Measurements from ENCODE around the gene BTNL9. TPM values are rescaled to one million over a fixed set of nuclear protein-coding genes. Genes with fewer than 3 reads are reported as not detected.

Gene BTNL9
- polyA plus RNA-seq, 2 of the 4 experiments (the other 2 are of a cell fraction), result 0.85 to 1.5 TPM

- Histone ChIP-seq H3K27ac (no peak overlapping the region), H3K4me3 (no peak overlapping the region), H3K4me1 (no peaks in the 10 kb centered on the region), H3K4me2 (no peak overlapping the region), H3K9me3 (no peaks in the 10 kb centered on the region; the same call in 2 of the 3 replicates)
- FAIRE-seq, result no peak
- WGBS (ENCODE audit: missing lambda C conversion rate), result 69% methylated on average over 14 of the region's 14 CpGs
- CTCF ChIA-PET, result no interaction called here
- no peak for ATAC-seq
- DNase-seq (ENCODE audit: low read depth in 1 of 2, low spot score in 1 of 2), result no peak
- POLR2A ChIA-PET, result no interaction called here
- TF ChIP-seq KDM5A (IDR thresholded peaks at IDR 0.05), result no peak
- TF ChIP-seq EHF (CRISPR knock-in tag; IDR thresholded peaks at IDR 0.05), result no peak
- TF ChIP-seq JUNB (IDR thresholded peaks at IDR 0.05), result no peak
- TF ChIP-seq POLR2AphosphoS2 (conservative IDR thresholded peaks at IDR 0.05; ENCODE audit: low read length), result no peak
- no peak for TF ChIP-seq GATA3 (IDR thresholded peaks at IDR 0.05; ENCODE audit: borderline replicate concordance)
- no peak for TF ChIP-seq ZNF302 (CRISPR knock-in tag; IDR thresholded peaks at IDR 0.05)
- TF ChIP-seq ZC3H11A (IDR thresholded peaks at IDR 0.05), result no peak
- TF ChIP-seq EP300 (IDR thresholded peaks at IDR 0.05), result no peak
- TF ChIP-seq MAFK (IDR thresholded peaks at IDR 0.05; ENCODE audit: partially characterized antibody), result no peak
- no peak for TF ChIP-seq CEBPB (IDR thresholded peaks at IDR 0.05)
- TF ChIP-seq SMC3 (IDR thresholded peaks at IDR 0.05), result no peak
- TF ChIP-seq CHD2 (IDR thresholded peaks at IDR 0.05; ENCODE audit: low read length, partially characterized antibody), result no peak
- no peak for TF ChIP-seq HES2 (IDR thresholded peaks at IDR 0.05)
- TF ChIP-seq REST (IDR thresholded peaks at IDR 0.05), result no peak
- TF ChIP-seq FOSB (CRISPR knock-in tag; IDR thresholded peaks at IDR 0.05), result no peak
- no peak for TF ChIP-seq MAX (IDR thresholded peaks at IDR 0.05)
- no peak for TF ChIP-seq PBX3 (IDR thresholded peaks at IDR 0.05)
- TF ChIP-seq EHMT2 (IDR thresholded peaks at IDR 0.05; ENCODE audit: low read depth), result no peak
- TF ChIP-seq CHD4 (IDR thresholded peaks at IDR 0.05; ENCODE audit: borderline replicate concordance), result no peak
These were observed 21.6 kb downstream of the BTNL9 start for GRCh38 chr5:181061645-181062044.

GRCh38 chr5:181062631-181063030, 22.6 kb downstream of the BTNL9 start:
- Histone ChIP-seq H3K4me2 (no peak overlapping the region), H3K4me3 (no peak overlapping the region), H3K27ac (no peak overlapping the region), H3K4me1 (no peaks in the 10 kb centered on the region), H3K9me3 (no peaks in the 10 kb centered on the region; the same call in 2 of the 3 replicates)
- FAIRE-seq (no peak), DNase-seq (ENCODE audit: low read depth in 1 of 2, low spot score in 1 of 2) (no peak), ATAC-seq (no peak)
- ChIA-PET CTCF (interaction anchor here (1.4 kb wide), 1 partner anchor 52 kb away, joined by 3 read pairs; no protein-coding TSS in a partner anchor), POLR2A (no interaction called here)
- TF ChIP-seq EHMT2 (IDR thresholded peaks at IDR 0.05; ENCODE audit: low read depth), result no peak
- WGBS (ENCODE audit: missing lambda C conversion rate), result 76% methylated on average over 6 of the region's 6 CpGs

- CTCF ChIA-PET, result interaction anchor here (1.4 to 1.9 kb wide), 2 partner anchors 51 to 195 kb away, joined by 3 to 5 read pairs; no protein-coding TSS in a partner anchor
- Histone ChIP-seq H3K4me1 (no peaks in the 10 kb centered on the region), H3K4me2 (no peak overlapping the region), H3K9me3 (no peaks in the 10 kb centered on the region; the same call in 2 of the 3 replicates), H3K4me3 (no peak overlapping the region), H3K27ac (no peak overlapping the region)
- FAIRE-seq, result no peak
- no peak for ATAC-seq
- POLR2A ChIA-PET, result no interaction called here
- DNase-seq (ENCODE audit: low read depth in 1 of 2, low spot score in 1 of 2), result no peak
- TF ChIP-seq USF2 (IDR thresholded peaks at IDR 0.05) (no peak), NPAS2 (CRISPR knock-in tag; IDR thresholded peaks at IDR 0.05; ENCODE audit: borderline replicate concordance) (no peak), CBX8 (IDR thresholded peaks at IDR 0.05) (no peak), RFX5 (IDR thresholded peaks at IDR 0.05) (no peak), BCL3 (IDR thresholded peaks at IDR 0.05) (no peak), JUN (IDR thresholded peaks at IDR 0.05) (no peak), ESRRA (IDR thresholded peaks at IDR 0.05; ENCODE audit: borderline replicate concordance, low read length) (no peak), MAX (IDR thresholded peaks at IDR 0.05) (no peak), SREBF2 (IDR thresholded peaks at IDR 0.05) (no peak), ZSCAN20 (CRISPR knock-in tag; IDR thresholded peaks at IDR 0.05) (no peak), KDM1A (IDR thresholded peaks at IDR 0.05; ENCODE audit: low read depth) (no peak), RNF2 (IDR thresholded peaks at IDR 0.05; ENCODE audit: borderline replicate concordance, low read depth) (no peak)
- 52% methylated on average over 8 of the region's 8 CpGs for WGBS (ENCODE audit: missing lambda C conversion rate)
These were observed 23.4 kb downstream of the BTNL9 start for GRCh38 chr5:181063514-181063913.

Data from A549 (cell line).